ENCODE results near the gene ASB16. TPM values are rescaled to one million over a fixed set of nuclear protein-coding genes. Genes with fewer than 3 reads are reported as not detected.
"Not testable (repeated sequence)": the region's sequence is repeated elsewhere in the genome, so short reads cannot be mapped to it uniquely, and the experiment has no call there.

Gene ASB16
- total RNA-seq, 2 donors from 2014 or later: 8.3 TPM

- Histone ChIP-seq H3K27ac (peak overlapping the region; percentile 75 to 91), H3K36me3 (no peaks in the 10 kb centered on the region), H3K4me1 (peaks cover 0 to 28% of the 10 kb centered on the region in 2 donors), H3K27me3 (no peaks in the 10 kb centered on the region), H3K9me3 (no peaks in the 10 kb centered on the region), H3K4me3 (no peak overlapping the region)
- DNase-seq (ENCODE audit: low spot score): no peak
- no peak for TF ChIP-seq CTCF (IDR thresholded peaks at IDR 0.05)
Observed at GRCh38 chr17:44147812-44148211, 22.7 kb upstream of the ASB16 start.

GRCh38 chr17:44149066-44149465 is 21.4 kb upstream of the ASB16 start:
- not testable (repeated sequence) for H3K9me3 ChIP-seq; H3K36me3 ChIP-seq; H3K27ac ChIP-seq; H3K4me3 ChIP-seq; H3K27me3 ChIP-seq; DNase-seq (ENCODE audit: low spot score)
- peaks cover 0 to 27% of the 10 kb centered on the region in 2 donors for H3K4me1 ChIP-seq

- H3K36me3 ChIP-seq: no peaks in the 10 kb centered on the region
Observed at GRCh38 chr17:44149750-44150329, 20.7 kb upstream of the ASB16 start.

GRCh38 chr17:44152875-44153274 is 17.6 kb upstream of the ASB16 start:
- Histone ChIP-seq H3K9me3 (no peaks in the 10 kb centered on the region), H3K4me1 (peaks cover 0 to 7% of the 10 kb centered on the region in 2 donors), H3K27me3 (no peaks in the 10 kb centered on the region), H3K27ac (no peak overlapping the region), H3K36me3 (no peaks in the 10 kb centered on the region), H3K4me3 (no peak overlapping the region)
- TF ChIP-seq CTCF (IDR thresholded peaks at IDR 0.05): no peak
- no peak for DNase-seq (ENCODE audit: low spot score)

More at GRCh38 chr17:44149750-44150329, 20.7 kb upstream of the ASB16 start:
- TF ChIP-seq CTCF (IDR thresholded peaks at IDR 0.05): no peak
- H3K4me3 ChIP-seq: no peak overlapping the region
- no peak overlapping the region for H3K27ac ChIP-seq
- DNase-seq (ENCODE audit: low spot score): no peak
- no peaks in the 10 kb centered on the region for H3K27me3 ChIP-seq
- no peaks in the 10 kb centered on the region for H3K9me3 ChIP-seq
- H3K4me1 ChIP-seq: peaks cover 0 to 27% of the 10 kb centered on the region in 2 donors

- H3K27ac ChIP-seq: no peak overlapping the region
- H3K27me3 ChIP-seq: no peaks in the 10 kb centered on the region
- no peaks in the 10 kb centered on the region for H3K36me3 ChIP-seq
- H3K4me3 ChIP-seq: no peak overlapping the region
- DNase-seq (ENCODE audit: low spot score): no peak
- TF ChIP-seq CTCF (IDR thresholded peaks at IDR 0.05): no peak
- H3K4me1 ChIP-seq: no peaks in the 10 kb centered on the region
- H3K9me3 ChIP-seq: no peaks in the 10 kb centered on the region
Observed at GRCh38 chr17:44155488-44155887, 15.0 kb upstream of the ASB16 start.

GRCh38 chr17:44159519-44160210 is 10.8 kb upstream of the ASB16 start:
- H3K4me1 ChIP-seq: no peaks in the 10 kb centered on the region
- TF ChIP-seq CTCF (IDR thresholded peaks at IDR 0.05): no peak
- H3K27me3 ChIP-seq: no peaks in the 10 kb centered on the region
- no peak overlapping the region for H3K27ac ChIP-seq
- H3K9me3 ChIP-seq: no peaks in the 10 kb centered on the region
- H3K36me3 ChIP-seq: no peaks in the 10 kb centered on the region
- no peak overlapping the region for H3K4me3 ChIP-seq
- no peak for DNase-seq (ENCODE audit: low spot score)

Data from right atrium auricular region (tissue), 2 donors.